Measurements from ENCODE around the gene ARX. TPM values are rescaled to one million over a fixed set of nuclear protein-coding genes. Genes with fewer than 3 reads are reported as not detected.

The ARX gene
- total and polyA plus RNA-seq, 4 donors = not detected

- intact Hi-C loops (cut with DNase I) = no loop called here
- no peaks in the 10 kb centered on the region for H3K36me3 ChIP-seq (ENCODE audit: control insufficient read depth in 1 of 2, insufficient read depth in 2 of 2, low read length in 1 of 2)
- no peaks in the 10 kb centered on the region for H3K9me3 ChIP-seq (ENCODE audit: control insufficient read depth, low read length)
- no peak overlapping the region for H3K27ac ChIP-seq (ENCODE audit: low read depth in 1 of 2, low read length in 2 of 2)
- H3K4me1 ChIP-seq (ENCODE audit: control insufficient read depth in 1 of 2, insufficient read depth in 2 of 2, low read length in 2 of 2) = no peaks in the 10 kb centered on the region
- ATAC-seq (ENCODE audit: low FRiP score) (no peak), DNase-seq (no peak)
- 12 to 29% methylated on average over 22 of the region's 22 CpGs for WGBS, 2 donors
- H3K27me3 ChIP-seq (ENCODE audit: control insufficient read depth in 1 of 2, insufficient read depth in 2 of 2, low read length in 1 of 2) = peaks cover 0 to 1% of the 10 kb centered on the region in 2 donors
- no peak overlapping the region for H3K4me3 ChIP-seq (ENCODE audit: low read length in 2 of 2)
Measured at GRCh38 chrX:25019707-25020390, 4.1 kb upstream of the ARX start.

- H3K27me3 ChIP-seq (ENCODE audit: control insufficient read depth in 1 of 2, insufficient read depth in 2 of 2, low read length in 1 of 2) = peaks cover 0 to 1% of the 10 kb centered on the region in 2 donors
- no peaks in the 10 kb centered on the region for H3K9me3 ChIP-seq (ENCODE audit: control insufficient read depth, low read length)
- ATAC-seq (ENCODE audit: low FRiP score) (no peak), DNase-seq (no peak)
- H3K4me3 ChIP-seq (ENCODE audit: low read length in 2 of 2) = no peak overlapping the region
- intact Hi-C loops (cut with DNase I) = no loop called here
- H3K36me3 ChIP-seq (ENCODE audit: control insufficient read depth in 1 of 2, insufficient read depth in 2 of 2, low read length in 1 of 2) = no peaks in the 10 kb centered on the region
- no peak overlapping the region for H3K27ac ChIP-seq (ENCODE audit: low read depth in 1 of 2, low read length in 2 of 2)
- H3K4me1 ChIP-seq (ENCODE audit: control insufficient read depth in 1 of 2, insufficient read depth in 2 of 2, low read length in 2 of 2) = no peaks in the 10 kb centered on the region
- WGBS, 2 donors = 31 to 49% methylated on average over 3 of the region's 3 CpGs
Measured at GRCh38 chrX:25018682-25019081, 2.9 kb upstream of the ARX start.

- no peaks in the 10 kb centered on the region for H3K4me1 ChIP-seq (ENCODE audit: control insufficient read depth in 1 of 2, insufficient read depth in 2 of 2, low read length in 2 of 2)
- WGBS, 2 donors = 4 to 16% methylated on average over 32 of the region's 32 CpGs
- peaks cover 0 to 1% of the 10 kb centered on the region in 2 donors for H3K27me3 ChIP-seq (ENCODE audit: control insufficient read depth in 1 of 2, insufficient read depth in 2 of 2, low read length in 1 of 2)
- ATAC-seq (ENCODE audit: low FRiP score) (no peak), DNase-seq (no peak)
- intact Hi-C loops (cut with DNase I) = no loop called here
- no peaks in the 10 kb centered on the region for H3K9me3 ChIP-seq (ENCODE audit: control insufficient read depth, low read length)
- H3K36me3 ChIP-seq (ENCODE audit: control insufficient read depth in 1 of 2, insufficient read depth in 2 of 2, low read length in 1 of 2) = no peaks in the 10 kb centered on the region
- H3K27ac ChIP-seq (ENCODE audit: low read depth in 1 of 2, low read length in 2 of 2) = no peak overlapping the region
- no peak overlapping the region for H3K4me3 ChIP-seq (ENCODE audit: low read length in 2 of 2)
Measured at GRCh38 chrX:25017667-25018247, 2.0 kb upstream of the ARX start.

- Histone ChIP-seq H3K36me3 (ENCODE audit: control insufficient read depth in 1 of 2, insufficient read depth in 2 of 2, low read length in 1 of 2) (no peaks in the 10 kb centered on the region), H3K27ac (ENCODE audit: low read depth in 1 of 2, low read length in 2 of 2) (no peak overlapping the region), H3K9me3 (ENCODE audit: control insufficient read depth, low read length) (no peaks in the 10 kb centered on the region), H3K4me1 (ENCODE audit: control insufficient read depth in 1 of 2, insufficient read depth in 2 of 2, low read length in 2 of 2) (no peaks in the 10 kb centered on the region), H3K4me3 (ENCODE audit: low read length in 2 of 2) (no peak overlapping the region), H3K27me3 (ENCODE audit: control insufficient read depth in 1 of 2, insufficient read depth in 2 of 2, low read length in 1 of 2) (peaks cover 0 to 1% of the 10 kb centered on the region in 2 donors)
- DNase-seq (no peak), ATAC-seq (ENCODE audit: low FRiP score) (no peak)
- WGBS, 2 donors = 35 to 37% methylated on average over 17 of the region's 17 CpGs
- intact Hi-C loops (cut with DNase I) = no loop called here
Measured at GRCh38 chrX:25016938-25017598, 1.3 kb upstream of the ARX start.

- H3K27me3 ChIP-seq (ENCODE audit: control insufficient read depth in 1 of 2, insufficient read depth in 2 of 2, low read length in 1 of 2) = peaks cover 0 to 1% of the 10 kb centered on the region in 2 donors
- H3K36me3 ChIP-seq (ENCODE audit: control insufficient read depth in 1 of 2, insufficient read depth in 2 of 2, low read length in 1 of 2) = no peaks in the 10 kb centered on the region
- H3K9me3 ChIP-seq (ENCODE audit: control insufficient read depth, low read length) = no peaks in the 10 kb centered on the region
- H3K4me3 ChIP-seq (ENCODE audit: low read length in 2 of 2) = no peak overlapping the region
- H3K4me1 ChIP-seq (ENCODE audit: control insufficient read depth in 1 of 2, insufficient read depth in 2 of 2, low read length in 2 of 2) = no peaks in the 10 kb centered on the region
- ATAC-seq (ENCODE audit: low FRiP score) (no peak), DNase-seq (no peak)
- WGBS, 2 donors = 41 to 46% methylated on average over 20 of the region's 20 CpGs
- H3K27ac ChIP-seq (ENCODE audit: low read depth in 1 of 2, low read length in 2 of 2) = no peak overlapping the region
- intact Hi-C loops (cut with DNase I) = no loop called here
Measured at GRCh38 chrX:25016361-25016671, 551 bp upstream of the ARX start.

GRCh38 chrX:25014366-25014838 is 1.4 kb downstream of the ARX start:
- no peak overlapping the region for H3K4me3 ChIP-seq (ENCODE audit: low read length in 2 of 2)
- H3K9me3 ChIP-seq (ENCODE audit: control insufficient read depth, low read length) = no peaks in the 10 kb centered on the region
- H3K4me1 ChIP-seq (ENCODE audit: control insufficient read depth in 1 of 2, insufficient read depth in 2 of 2, low read length in 2 of 2) = no peaks in the 10 kb centered on the region
- H3K27me3 ChIP-seq (ENCODE audit: control insufficient read depth in 1 of 2, insufficient read depth in 2 of 2, low read length in 1 of 2) = peaks cover 0 to 1% of the 10 kb centered on the region in 2 donors
- H3K27ac ChIP-seq (ENCODE audit: low read depth in 1 of 2, low read length in 2 of 2) = no peak overlapping the region
- ATAC-seq (ENCODE audit: low FRiP score) (no peak), DNase-seq (no peak)
- WGBS, 2 donors = 46 to 58% methylated on average over 19 of the region's 19 CpGs
- intact Hi-C loops (cut with DNase I) = no loop called here
- no peaks in the 10 kb centered on the region for H3K36me3 ChIP-seq (ENCODE audit: control insufficient read depth in 1 of 2, insufficient read depth in 2 of 2, low read length in 1 of 2)

GRCh38 chrX:25013632-25014365 is 2.0 kb downstream of the ARX start:
- Histone ChIP-seq H3K4me1 (ENCODE audit: control insufficient read depth in 1 of 2, insufficient read depth in 2 of 2, low read length in 2 of 2) (no peaks in the 10 kb centered on the region), H3K36me3 (ENCODE audit: control insufficient read depth in 1 of 2, insufficient read depth in 2 of 2, low read length in 1 of 2) (no peaks in the 10 kb centered on the region), H3K27me3 (ENCODE audit: control insufficient read depth in 1 of 2, insufficient read depth in 2 of 2, low read length in 1 of 2) (peaks cover 0 to 1% of the 10 kb centered on the region in 2 donors), H3K9me3 (ENCODE audit: control insufficient read depth, low read length) (no peaks in the 10 kb centered on the region), H3K4me3 (ENCODE audit: low read length in 2 of 2) (peak overlapping the region in 1 of 2 donors; percentile 5), H3K27ac (ENCODE audit: low read depth in 1 of 2, low read length in 2 of 2) (no peak overlapping the region)
- WGBS, 2 donors = 7 to 24% methylated on average over 35 to 44 of the region's 44 CpGs
- no peak for ATAC-seq (ENCODE audit: low FRiP score)
- DNase-seq = no peak
- intact Hi-C loops (cut with DNase I) = no loop called here

GRCh38 chrX:25012793-25013631 is 2.8 kb downstream of the ARX start:
- WGBS, 2 donors = 1 to 25% methylated on average over 97 to 105 of the region's 105 CpGs
- intact Hi-C loops (cut with DNase I) = no loop called here
- ATAC-seq (ENCODE audit: low FRiP score) = no peak
- Histone ChIP-seq H3K9me3 (ENCODE audit: control insufficient read depth, low read length) (no peaks in the 10 kb centered on the region), H3K27ac (ENCODE audit: low read depth in 1 of 2, low read length in 2 of 2) (no peak overlapping the region), H3K27me3 (ENCODE audit: control insufficient read depth in 1 of 2, insufficient read depth in 2 of 2, low read length in 1 of 2) (peaks cover 0 to 1% of the 10 kb centered on the region in 2 donors), H3K4me3 (ENCODE audit: low read length in 2 of 2) (peak overlapping the region; percentile 5 to 36), H3K36me3 (ENCODE audit: control insufficient read depth in 1 of 2, insufficient read depth in 2 of 2, low read length in 1 of 2) (no peaks in the 10 kb centered on the region), H3K4me1 (ENCODE audit: control insufficient read depth in 1 of 2, insufficient read depth in 2 of 2, low read length in 2 of 2) (no peaks in the 10 kb centered on the region)
- DNase-seq = no peak
